IPS-NIHi7 (cell line): Measurements from ENCODE around the gene PRKCZ.

ENCODE experiments used
- DNase-seq: peaks from one replicate; pipeline ENCODE4 v3.0.0; 2012; ENCODE audit warnings: mixed read lengths; ENCODE audit errors: extremely low spot score

PRKCZ gene

DNA sequence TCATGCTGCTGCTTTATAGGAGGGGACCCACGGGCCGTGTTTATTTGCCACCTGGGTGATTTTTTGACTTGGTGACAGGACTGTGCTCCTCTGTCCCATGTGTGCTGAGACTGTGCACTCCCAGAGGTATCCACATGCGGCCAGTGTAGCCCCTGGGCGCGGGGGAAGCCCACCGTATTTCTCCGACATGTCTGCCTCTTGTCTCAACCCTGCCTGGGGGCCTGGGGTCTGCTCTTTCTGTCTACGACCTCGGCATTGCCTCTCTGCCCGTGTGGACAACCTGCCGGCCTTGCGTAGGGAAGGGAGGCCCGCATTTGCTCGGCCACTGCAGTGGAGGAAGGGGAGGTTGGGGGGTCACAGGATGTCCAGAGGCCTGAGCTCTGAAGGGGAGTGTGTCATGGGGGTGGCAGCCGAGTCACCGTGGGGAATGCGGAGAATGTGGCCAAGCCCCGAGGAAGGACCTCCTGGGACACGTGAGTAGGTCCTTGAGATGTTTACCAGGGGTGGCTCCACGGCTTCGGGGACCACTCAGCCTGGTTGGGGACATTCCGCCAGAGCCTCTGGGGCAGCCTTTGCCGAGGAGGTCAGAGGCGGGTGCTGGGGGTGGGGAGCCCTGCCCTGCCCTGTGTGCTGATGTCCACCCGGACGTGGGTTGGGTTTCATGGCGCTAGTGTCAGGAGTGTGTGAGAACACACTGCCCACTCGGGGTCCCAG, 11.0 kb downstream of the PRKCZ start:
- DNase-seq: no peak

DNA sequence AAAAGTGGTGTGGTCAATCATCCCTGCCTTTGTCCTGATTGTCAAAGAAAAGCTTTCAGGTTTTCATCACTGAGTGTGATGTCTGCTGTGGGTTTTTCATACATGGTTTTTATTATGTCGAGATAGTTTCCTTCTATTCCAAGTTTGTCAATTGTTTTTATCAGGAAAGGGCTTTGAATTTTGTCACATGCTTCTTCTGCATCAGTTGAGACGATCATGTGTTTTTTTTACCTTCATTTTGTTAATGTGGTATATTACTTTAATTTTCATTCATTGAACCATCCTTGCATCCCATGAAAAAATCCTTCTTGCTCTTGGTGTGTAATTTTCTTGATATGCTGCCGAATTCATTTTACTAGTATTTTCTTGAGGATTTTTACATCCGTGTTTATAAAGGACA, 15.5 kb downstream of the PRKCZ start:
- no peak for DNase-seq

DNA sequence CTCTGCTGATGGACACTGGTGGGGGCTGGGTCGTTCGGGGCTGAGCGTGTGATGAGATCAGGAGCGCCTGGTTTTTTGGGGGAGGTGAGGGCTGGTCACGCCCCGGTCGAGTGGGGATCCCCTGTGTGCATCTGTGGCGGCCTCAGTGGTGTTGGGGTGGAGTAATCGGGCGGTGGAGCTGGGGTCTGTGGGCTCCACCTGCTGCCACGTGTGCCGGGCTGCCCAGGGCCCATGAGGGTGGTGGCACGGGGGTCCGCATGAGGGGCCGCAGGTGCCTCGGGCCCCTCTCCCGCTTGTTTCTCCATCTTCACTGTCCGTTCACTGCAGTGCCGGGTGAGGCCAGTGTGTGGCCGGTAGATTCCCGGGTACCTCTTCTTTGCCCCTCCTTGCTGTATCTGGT, 17.2 kb downstream of the PRKCZ start:
- no peak for DNase-seq

DNA sequence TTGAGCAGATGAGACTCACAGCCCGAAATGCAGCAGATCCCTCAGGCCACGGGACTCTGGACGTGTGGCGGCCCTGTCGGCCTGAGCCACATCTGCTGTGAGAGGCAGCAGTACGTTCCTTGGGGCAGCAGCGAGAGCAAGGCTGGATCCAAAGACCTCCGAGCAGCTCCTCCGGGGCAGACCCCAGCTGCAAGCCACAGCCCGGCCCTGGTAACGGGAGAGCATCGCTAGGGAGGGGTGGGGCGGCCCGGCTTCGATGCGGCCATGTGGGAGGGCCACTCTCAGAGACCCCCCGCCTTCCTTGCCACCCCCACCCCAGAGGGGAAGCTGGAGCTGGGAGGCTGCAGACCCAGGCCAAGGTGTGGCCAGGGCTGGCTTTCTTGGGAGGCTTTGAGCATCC, 17.8 kb downstream of the PRKCZ start:
- DNase-seq: no peak

DNA sequence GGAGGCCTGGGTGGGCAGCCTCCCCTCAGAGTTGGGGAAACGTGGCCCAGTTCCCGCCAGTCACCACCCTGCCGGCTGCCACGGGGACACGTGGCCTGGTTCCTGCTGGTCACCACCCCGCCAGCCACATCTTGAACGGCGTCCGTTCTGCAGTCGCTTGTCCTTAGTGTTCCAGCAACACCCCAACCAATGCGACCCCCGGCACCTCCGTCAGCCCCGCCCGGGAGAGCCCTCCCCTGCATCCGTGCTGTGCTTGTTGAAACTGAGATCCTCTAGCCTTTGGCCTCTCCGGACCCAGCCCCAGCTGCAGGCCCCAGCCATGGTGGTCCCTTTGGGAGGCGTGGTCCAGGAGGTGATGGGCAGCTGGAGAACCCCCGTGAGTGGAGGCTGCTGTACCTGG, 18.7 kb downstream of the PRKCZ start:
- DNase-seq: no peak

DNA sequence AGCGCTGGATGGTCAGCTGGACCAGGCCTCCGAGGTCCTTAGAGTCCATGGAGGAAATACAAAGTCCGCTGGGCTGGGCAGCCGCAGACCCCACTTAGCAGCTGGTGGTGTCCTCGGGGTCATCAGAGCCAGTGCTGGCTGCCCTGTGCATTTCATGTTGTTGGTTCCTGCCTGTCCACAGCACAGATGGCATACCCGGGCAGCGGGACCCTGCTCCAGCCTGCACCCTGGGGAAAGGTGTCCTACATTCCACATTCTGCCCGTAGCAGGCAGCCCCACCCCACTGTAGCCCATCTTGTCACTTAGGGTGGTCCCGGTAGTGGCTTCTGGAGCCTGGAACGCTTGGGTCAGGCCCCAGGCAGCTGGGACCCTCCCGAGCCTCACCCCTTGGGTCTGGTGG, 19.8 kb downstream of the PRKCZ start:
- DNase-seq: no peak

DNA sequence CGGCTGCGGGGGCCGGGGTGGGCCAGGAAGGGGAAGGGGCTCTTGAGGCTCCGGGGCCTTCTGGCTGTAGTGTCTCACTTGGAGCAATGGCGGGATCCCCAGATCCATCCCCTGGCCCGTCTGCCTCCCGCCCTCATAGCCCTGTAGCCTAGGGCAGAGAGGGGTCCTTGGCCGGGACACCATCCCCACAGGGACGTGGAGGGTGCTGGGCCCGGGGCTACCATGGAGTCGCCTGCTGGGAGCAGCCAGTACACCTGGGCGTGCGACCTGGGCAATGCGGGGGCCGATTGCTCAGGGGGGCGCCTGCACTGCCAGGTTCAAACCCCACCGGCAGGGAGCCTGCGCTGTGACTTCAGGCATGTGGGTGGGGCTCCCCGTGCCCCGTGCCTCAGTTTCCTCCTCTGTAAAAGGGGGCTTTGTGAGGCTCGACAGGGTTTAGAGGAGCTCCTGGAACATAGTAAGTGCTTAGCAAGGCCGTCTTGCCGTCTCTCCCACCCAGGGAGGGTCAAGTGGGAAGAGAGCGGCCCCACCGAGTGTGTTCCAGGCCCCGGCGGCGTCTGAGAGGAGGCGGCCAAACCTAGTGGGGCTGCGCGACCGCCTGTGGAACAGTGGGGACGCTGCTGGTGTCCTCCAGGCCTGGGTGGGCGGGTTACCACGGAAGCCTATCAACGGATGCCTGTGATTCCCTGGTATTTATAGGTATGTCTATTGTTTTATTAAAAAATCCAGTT, 20.8 kb downstream of the PRKCZ start:
- DNase-seq: no peak

DNA sequence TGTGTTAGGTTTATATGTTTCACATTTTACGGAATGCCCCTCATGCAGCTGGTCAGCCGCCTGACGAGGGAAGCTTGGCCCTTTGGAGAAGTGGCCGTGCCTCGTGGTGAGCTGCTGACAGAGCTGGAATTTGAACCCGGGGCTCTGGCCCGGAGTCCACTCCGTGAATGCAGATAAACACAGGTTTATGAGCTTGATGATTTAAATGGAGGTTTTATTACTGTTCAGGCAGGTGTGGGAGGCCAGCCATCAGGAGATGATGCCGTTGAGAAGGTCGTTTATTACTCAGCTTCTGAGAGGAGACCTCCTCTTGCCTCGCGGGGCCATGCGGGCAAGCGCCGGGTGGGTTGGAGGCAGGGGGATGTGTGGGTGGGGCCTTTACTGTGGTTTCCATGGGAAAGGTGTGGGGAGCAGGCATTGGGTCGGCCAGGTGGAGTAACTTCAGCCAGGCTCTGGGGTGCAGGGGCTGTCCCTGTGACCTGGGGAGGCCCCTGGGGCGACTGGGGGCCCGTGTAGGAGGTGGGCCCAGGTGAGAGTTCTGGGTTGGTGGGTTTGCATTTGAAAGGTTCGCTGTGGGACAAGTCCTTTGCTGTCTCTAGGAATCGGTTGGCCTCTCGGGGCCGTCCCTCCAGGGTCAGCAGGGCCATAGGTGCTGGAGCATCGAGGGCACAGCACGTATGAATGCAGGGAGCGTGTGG, 22.0 kb downstream of the PRKCZ start:
- no peak for DNase-seq

DNA sequence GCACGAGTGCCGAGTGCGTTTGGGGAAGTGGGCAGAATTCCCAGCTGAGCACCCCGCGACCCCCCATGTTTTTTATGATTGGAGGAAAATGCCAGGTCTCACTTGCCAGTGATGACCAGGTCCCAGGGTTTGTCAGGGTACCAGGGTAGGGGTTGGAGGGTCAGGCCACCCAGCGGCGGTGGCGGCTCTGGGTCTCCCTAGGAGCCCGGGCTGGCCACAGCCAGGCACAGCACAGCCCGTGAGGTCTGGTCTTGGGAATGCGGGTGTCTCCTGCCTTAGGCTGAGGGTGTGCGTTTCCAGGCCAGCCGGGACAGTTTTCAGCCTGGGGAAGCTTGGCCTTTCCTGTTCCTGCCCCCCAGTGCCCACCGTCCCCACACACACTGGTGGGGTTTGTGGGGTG, 22.7 kb downstream of the PRKCZ start:
- DNase-seq: no peak

DNA sequence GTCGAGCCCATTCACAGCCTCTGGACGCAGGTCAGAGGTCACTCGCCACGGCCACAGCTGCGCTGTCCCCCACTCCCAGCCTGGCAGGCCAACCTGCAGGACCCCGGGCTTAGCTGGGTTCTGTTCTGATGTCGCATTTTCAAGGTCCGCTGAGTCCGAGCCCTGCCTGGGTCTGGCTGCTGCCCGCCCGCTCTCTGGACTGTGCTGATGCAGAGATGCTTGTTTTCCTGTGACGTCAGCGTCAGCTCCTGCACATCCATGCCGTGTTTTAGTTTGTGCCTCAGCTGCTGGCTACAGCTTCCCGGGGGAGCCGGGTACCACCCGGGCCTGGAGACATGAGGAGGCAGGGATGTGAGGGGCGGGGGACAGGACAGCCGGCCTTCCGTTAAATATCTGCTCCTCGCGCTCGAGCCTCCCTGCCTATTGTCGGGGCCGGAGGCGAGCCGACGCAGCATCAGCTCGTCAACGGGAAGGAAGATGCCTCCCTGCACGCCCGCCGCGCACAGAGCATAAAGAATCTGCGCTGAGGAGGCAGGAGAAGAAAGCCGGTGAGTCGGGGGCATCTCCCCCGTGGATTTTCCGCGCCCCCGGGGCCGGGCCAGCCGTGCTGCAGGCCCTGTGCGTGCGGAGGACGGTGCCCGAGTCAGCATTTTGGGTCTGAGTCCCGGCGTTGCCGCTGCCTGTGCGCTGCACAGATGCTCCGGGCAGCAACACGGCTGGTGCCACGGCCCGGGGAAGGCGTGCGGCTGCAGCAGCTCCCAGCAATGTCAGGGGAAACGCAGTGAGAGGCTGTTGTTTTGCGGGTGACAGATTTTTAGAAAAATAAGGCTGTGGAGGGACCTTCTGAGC, 23.4 kb downstream of the PRKCZ start:
- no peak for DNase-seq

DNA sequence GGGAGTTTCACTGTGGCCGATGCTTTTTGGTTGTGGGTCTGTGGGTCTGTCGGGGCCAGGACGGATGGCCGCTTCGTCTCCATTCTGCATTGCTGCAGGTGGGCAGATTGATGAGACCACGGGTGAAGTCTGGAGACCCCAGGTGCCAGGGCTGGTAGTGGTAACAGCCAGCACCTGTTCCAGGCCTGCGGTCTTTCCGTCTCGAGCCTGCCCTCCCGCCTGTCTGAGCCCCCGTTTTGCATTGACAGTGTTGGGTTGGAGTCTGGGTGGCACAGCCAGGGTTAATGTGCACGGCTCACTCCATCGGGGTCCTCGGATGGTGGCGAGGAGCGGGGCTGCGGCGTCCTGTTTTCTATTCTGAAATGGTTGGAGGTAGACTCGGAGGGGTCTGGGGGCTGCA, 24.2 kb downstream of the PRKCZ start:
- no peak for DNase-seq

DNA sequence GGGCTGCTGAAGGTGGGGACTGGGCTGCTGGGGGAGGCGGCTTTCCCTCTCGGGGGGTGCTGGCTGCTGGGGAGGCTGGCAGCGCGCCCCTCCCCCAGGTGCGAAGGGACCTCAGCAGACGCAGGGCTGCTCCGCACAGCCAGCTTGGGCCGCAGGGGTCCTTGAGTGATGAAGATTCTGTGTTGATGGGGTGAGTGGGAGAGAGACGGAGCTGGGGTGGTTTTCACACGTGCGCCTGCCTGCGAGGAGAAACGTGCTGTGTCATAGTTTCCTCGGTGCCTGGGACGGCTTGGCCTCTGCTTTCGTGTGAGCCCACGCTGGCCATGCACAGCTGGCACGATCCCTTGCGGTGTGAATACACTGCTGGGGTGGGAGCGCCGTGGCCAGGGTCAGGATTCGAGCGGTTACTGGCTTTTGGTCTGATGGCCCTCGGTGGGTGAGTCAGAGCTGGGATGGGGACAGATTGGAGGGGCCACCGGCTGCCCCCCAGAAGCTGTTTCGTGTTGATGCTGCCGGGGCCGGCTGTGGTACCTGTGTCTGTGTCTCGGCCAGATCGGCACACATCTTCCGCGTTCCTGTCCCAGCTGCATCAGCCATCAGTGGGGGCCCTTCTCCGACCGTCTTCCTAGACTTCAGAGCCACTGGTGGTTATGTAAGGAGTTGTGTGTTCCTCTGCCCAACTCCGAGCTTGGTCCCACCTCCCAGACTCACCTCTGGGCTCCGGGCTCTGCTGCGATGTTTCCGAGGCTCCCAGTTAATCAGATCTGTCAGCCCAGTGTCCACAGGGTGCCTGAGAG, 24.9 kb downstream of the PRKCZ start:
- DNase-seq: no peak

DNA sequence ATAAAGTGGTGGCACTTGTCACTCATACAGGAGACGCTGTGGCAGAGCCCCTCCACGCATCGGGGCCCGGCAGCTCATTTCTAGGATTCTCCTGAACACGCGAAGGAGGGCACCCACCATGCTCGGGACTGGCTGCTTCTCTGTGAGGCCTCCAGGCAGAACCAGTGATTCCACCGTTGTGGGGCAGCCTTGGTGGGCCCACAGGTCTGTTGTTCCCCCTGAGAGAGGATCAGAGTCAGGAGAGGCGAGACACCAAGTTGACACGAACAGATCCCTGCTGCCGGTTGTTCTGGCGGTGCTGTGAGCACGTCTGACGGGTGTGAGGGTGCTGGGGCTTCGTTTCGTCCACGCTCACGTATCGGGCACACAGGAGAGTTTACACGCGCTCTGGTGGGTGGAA, 26.6 kb downstream of the PRKCZ start:
- no peak for DNase-seq

DNA sequence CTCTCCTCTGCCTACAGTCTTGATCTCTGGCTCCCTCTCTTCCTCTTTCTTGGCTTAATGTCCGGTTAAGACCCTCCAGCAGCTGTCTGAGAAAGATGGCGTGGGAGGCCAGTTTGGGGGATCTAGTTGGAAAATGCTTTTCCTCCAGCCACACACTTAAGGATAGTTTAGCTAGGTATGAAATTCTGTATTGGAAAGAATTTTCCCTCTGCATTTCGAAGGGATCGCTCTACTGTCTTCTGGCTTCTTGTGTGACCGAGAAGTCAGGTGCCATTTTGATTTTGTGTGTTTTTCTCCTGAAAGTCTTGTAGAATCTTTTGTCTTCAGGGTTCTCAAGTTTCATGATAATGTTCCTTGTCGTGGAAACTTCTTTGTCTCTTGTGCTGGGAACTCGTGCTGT, 28.0 kb downstream of the PRKCZ start:
- DNase-seq: no peak

DNA sequence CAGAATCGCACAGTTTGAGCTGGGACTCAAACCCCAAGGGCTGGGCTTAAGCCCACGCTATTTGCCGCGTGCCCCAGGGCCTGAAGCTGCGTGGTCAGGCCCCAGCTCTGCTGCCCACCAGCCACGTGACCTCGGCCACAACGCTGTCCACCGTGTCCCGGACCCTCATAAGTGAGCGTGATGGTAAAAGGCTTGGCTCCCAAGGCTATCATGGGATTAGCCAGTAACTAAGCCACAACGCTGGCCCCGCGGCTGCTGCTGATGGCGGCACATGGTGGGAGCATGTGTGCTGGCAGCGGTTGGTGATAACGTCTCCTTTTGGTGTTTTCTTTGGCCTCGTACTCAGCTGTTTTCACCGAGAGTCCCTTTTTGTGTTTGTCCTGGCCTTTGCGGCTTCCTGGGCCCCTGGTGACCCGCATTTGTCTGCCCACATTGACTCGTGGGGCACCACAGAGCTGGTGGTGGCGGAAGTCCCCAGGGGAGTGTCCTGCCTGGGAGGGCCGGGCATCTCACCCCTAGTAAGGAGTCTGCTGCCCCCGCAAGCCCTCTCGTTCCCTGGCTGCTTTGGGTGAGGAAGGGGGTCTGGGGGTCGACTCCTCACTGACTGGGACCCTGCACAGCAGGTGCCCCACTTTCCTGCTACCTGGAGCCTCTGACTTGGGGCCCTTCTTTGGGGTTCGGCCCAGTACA, 29.3 kb downstream of the PRKCZ start:
- no peak for DNase-seq

DNA sequence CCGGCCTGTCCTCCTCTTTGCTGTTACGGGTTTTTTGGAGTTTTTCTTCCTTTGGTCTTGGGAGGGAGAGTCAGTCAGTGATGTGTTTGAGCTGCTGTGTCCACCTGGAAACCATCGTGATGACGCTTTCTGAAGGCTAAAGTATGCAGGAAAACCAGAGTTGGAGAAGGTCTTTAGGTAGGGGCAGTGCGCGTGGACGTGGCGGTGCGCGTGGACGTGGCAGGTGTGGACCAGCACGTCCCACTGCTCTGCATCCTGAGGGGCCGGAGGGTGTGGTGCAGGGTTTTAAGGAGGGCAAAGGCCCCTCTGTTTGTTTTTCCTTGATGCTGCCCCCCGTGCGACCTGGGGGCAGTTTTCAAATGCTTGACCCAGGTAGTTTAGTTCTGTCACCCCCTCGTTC, 29.9 kb downstream of the PRKCZ start:
- no peak for DNase-seq

DNA sequence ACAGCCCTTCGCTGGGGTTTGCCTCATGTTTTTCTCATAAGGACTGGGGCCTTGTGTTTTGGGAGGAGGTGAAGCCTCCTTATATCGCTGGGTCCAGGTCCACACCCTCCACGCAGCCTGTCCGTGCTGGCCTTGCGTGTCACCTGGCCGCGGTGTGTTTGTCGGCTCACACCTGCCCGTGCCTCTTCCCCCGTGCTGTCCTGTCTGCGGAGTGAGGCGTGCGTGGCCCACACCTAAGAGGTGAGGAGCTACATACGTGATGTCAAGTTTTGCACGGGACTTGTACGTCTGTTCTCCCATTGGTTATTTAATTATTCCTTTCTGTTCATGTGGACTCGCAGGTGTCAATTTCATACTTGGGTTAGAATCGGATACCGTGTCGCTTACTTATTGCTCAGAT, 30.7 kb downstream of the PRKCZ start:
- DNase-seq: no peak

DNA sequence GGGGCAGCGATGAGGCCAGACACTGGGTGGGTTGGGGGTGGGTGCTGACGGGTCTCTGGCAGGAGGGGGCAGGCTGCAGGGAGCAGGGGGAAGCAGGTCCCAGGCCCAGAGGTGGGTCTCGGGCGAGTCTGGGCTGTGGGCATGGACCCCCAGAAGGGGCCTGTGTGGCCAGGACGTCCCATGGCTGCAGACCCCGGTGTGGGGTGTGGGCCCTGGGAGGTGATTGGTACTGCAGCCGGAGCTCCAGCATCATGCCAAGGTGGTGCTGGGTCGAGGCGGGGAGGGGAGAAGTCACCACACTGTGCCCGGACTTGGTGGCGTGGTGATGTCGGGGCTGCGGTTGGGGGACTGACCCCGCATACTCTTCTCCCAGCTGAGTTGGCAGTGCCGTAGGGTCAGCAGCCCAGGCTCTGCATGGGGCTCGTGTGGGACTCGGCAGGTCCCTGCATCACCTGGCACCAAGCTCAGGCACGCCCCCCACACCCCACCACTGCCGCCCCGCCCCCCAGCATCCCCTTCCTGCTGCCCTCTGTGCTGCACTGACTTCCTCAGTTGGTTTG, 31.2 kb downstream of the PRKCZ start:
- DNase-seq: no peak

DNA sequence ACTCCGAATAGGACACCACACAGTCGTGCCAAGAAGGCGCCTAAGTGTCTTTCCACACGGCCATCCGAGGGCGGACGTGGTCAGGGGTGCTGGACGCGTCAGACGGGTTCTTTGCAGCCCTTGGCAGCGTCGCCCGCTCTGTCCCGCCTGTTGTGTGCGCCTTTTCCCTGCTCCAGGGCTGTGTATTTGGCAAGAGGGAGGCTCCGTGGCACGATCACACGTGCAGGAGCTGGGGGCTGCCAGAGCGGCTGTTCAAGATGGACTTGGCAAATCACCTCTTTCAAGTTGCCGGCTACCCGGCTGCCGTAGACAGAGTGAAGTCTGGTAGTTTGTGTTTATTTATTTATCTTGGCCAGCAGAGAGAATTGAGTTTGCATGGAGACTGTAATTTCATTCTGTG, 31.9 kb downstream of the PRKCZ start:
- no peak for DNase-seq

DNA sequence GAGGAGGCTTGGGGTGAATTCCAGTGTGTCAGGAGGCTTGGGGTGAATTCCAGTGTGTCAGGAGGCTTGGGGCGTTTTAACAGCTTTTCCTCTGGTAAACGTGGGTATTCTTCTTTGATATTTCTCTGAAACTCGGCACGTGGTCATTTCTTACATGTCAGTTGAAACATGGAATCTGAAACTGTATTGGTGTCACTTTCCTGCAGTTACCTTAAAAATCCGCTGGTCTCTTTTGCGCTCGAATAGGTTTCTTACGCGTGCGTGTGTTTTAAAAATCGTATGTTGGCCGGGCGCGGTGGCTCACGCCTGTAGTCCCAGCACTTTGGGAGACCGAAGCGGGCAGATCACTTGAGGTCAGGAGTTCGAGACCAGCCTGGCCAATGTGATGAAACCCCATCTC, 33.5 kb downstream of the PRKCZ start:
- DNase-seq: no peak
